Small intestine (tissue), 7 donors: Measurements from ENCODE around the gene LMX1B. TPM values are rescaled to one million over a fixed set of nuclear protein-coding genes. Genes with fewer than 3 reads are reported as not detected.

Experiments
- DNase-seq, 2 donors: peaks; one replicate each; pipeline versions ENCODE4 v3.0.0 to v3.0.0-alpha.2; 2013
- FAIRE-seq: peaks from 2 replicates; lab custom pipeline; 2012; peaks lifted over from hg19 to GRCh38; lab: Jason Lieb, UNC
- H3K27ac ChIP-seq, 3 donors: one replicate each; pipeline ENCODE4 v1.5.1; 2013; ENCODE audit warnings: low read length in 2 of 3, mild to moderate bottlenecking in 2 of 3, control low read depth in 1 of 3, inconsistent platforms in 1 of 3, low read depth in 1 of 3, moderate library complexity in 1 of 3
- H3K27me3 ChIP-seq, 3 donors: one replicate each; pipeline ENCODE4 v1.6.1; 2013; ENCODE audit warnings: low read length in 3 of 3, inconsistent platforms in 1 of 3; ENCODE audit not compliant: control insufficient read depth in 3 of 3, insufficient read depth in 3 of 3
- H3K36me3 ChIP-seq, 3 donors: one replicate each; pipeline ENCODE4 v1.6.1; 2013; ENCODE audit warnings: low read length in 3 of 3, inconsistent platforms in 1 of 3, low read depth in 1 of 3, mild to moderate bottlenecking in 1 of 3, moderate library complexity in 1 of 3; ENCODE audit not compliant: control insufficient read depth in 3 of 3, insufficient read depth in 2 of 3
- H3K4me1 ChIP-seq, 3 donors: one replicate each; pipeline ENCODE4 v1.6.1; 2013; ENCODE audit warnings: low read length in 2 of 3, inconsistent platforms in 1 of 3, low read depth in 1 of 3, mild to moderate bottlenecking in 1 of 3, moderate library complexity in 1 of 3; ENCODE audit not compliant: control insufficient read depth in 3 of 3, insufficient read depth in 2 of 3
- H3K4me3 ChIP-seq, 3 donors: one replicate each; pipeline ENCODE4 v1.5.1; 2013; ENCODE audit warnings: low read length in 3 of 3, control low read depth in 1 of 3, inconsistent platforms in 1 of 3, low read depth in 1 of 3, mild to moderate bottlenecking in 1 of 3, moderate library complexity in 1 of 3
- H3K9me3 ChIP-seq, 2 donors: one replicate each; pipeline ENCODE4 v1.6.1; 2013; ENCODE audit warnings: low read depth in 1 of 2, low read length in 1 of 2; ENCODE audit not compliant: control insufficient read depth in 2 of 2, insufficient read depth in 1 of 2
- WGBS, 3 donors: extraction: QIAGEN DNeasy Blood & Tissue Kit; methylation state at CpG; one replicate each; pipeline ENCODE4 v1.1.7; 2013; 5-methylcytosine and 5-hydroxymethylcytosine counted together
- polyA plus RNA-seq, 4 donors: library from polyadenylated mRNA; stranded (reverse) in 3 of 4; unstranded in 1 of 4; fragments of 200-250 nt in 3 of 4; fragments of 120-200 nt in 1 of 4; gene quantifications; one replicate each; pipeline versions ENCODE4 v1.2.1 to v1.2.3, GENCODE V29; 2013
- donor health status: healthy with polysubstance abuse.
- donor health status: control.
- donor health status: control.
- donor health status: Bipolar disorder and iron deficiency.
- donor health status: healthy.

LMX1B gene
- polyA plus RNA-seq, 4 donors: 0.13 to 0.75 TPM; not detected in 2

DNA sequence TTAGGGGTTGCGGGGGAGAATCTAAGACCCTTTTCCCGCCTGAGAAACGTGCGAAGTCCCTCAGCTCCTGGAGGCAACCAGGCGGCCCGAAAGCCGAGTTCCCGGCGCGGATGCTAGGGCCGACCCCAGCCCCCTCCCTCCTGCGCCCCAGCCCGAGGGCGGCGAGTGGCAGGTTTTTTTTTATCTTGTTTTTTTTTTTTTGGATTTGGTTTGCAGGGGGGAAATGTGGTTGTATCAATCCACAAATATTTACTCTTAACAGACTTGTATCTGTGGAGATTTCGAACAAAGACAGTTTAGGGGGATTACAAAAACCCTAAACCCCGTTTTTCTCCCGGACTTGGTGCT is 10.7 kb downstream of the LMX1B start:
- no peak for FAIRE-seq
- H3K4me1 ChIP-seq: peaks cover 0 to 7% (median 0%) of the 10 kb centered on the region in 3 donors
- H3K36me3 ChIP-seq: no peaks in the 10 kb centered on the region
- H3K9me3 ChIP-seq: peaks cover 0 to 2% of the 10 kb centered on the region in 2 donors
- H3K27ac ChIP-seq: no peak overlapping the region
- no peak overlapping the region for H3K4me3 ChIP-seq
- peaks cover 10 to 99% (median 85%) of the 10 kb centered on the region in 3 donors for H3K27me3 ChIP-seq
- no peak for DNase-seq
- WGBS, 3 donors: 11 to 20% (median 18%) methylated on average over 17 to 18 of the region's 18 CpGs

DNA sequence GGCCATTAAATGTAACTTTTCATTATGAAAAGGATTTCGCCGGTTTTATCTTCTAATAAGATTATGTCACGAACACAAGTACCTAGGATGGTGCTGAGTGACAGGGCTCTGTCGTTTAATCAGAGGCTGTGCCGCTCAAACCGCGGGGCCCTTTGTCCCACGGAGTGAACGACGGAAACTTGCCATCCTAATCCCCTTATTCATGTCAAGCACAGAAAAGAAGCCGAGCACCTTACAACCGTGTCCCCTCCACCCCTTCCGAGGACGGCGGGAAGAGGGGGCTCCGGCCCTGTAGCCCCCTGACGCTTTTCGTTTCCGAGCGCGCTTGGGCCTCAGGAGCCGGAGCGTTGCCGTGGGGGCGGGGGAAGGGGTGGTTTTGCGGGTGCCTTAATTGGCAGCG is 11.2 kb downstream of the LMX1B start:
- FAIRE-seq (no peak), DNase-seq (no peak)
- peaks cover 0 to 7% (median 0%) of the 10 kb centered on the region in 3 donors for H3K4me1 ChIP-seq
- no peak overlapping the region for H3K27ac ChIP-seq
- no peak overlapping the region for H3K4me3 ChIP-seq
- WGBS, 3 donors: 7 to 14% (median 12%) methylated on average over 27 of the region's 27 CpGs
- no peaks in the 10 kb centered on the region for H3K36me3 ChIP-seq
- H3K27me3 ChIP-seq: peaks cover 8 to 97% (median 81%) of the 10 kb centered on the region in 3 donors
- H3K9me3 ChIP-seq: peaks cover 0 to 2% of the 10 kb centered on the region in 2 donors

DNA sequence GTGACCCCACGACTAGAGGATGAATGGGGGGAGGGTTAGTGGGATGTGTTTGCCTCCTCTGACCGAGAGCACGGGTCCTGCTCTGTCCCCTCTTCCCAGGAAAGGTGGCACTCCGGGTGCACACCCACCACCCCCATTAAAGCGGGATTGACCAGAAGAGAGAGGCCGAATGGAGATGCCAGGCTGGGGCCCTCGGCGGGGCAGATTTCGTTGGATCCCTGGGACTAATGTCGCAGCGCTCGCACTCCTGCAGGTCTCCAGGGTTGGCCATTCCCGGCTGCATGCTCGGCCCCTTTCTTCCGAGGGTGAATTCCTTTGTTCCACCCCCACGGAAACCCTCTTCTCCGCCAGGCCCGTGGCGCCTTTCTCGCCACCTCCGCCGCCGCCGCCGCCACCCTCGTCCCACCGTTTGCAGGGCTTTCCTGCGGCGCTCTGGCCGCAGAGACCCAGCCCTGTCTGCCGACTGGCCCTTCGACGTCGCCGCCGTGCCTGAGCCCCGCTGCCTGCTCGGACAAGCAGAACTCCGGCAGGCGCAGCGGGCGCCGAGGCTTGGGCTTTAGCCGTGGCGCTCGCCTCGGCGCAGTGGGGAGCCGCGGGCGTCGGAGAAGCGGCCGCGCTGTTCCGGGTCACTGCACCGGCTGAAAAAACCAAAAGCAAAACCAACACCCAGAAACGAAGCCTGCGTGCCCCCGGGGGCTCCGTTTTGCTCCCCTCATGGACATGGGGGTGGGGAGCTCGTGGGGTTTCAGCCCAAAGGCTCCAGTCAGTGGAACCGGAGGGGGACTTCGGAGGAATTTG is 11.8 kb downstream of the LMX1B start:
- Histone ChIP-seq H3K27me3 (peaks cover 8 to 97% (median 81%) of the 10 kb centered on the region in 3 donors), H3K4me3 (peak overlapping the region in 2 of 3 donors; percentile 16 to 26), H3K4me1 (peaks cover 0 to 7% (median 0%) of the 10 kb centered on the region in 3 donors), H3K9me3 (peaks cover 0 to 2% of the 10 kb centered on the region in 2 donors), H3K27ac (no peak overlapping the region), H3K36me3 (no peaks in the 10 kb centered on the region)
- DNase-seq (no peak), FAIRE-seq (no peak)
- WGBS, 3 donors: 3 to 5% (median 4%) methylated on average over 62 to 64 of the region's 64 CpGs

DNA sequence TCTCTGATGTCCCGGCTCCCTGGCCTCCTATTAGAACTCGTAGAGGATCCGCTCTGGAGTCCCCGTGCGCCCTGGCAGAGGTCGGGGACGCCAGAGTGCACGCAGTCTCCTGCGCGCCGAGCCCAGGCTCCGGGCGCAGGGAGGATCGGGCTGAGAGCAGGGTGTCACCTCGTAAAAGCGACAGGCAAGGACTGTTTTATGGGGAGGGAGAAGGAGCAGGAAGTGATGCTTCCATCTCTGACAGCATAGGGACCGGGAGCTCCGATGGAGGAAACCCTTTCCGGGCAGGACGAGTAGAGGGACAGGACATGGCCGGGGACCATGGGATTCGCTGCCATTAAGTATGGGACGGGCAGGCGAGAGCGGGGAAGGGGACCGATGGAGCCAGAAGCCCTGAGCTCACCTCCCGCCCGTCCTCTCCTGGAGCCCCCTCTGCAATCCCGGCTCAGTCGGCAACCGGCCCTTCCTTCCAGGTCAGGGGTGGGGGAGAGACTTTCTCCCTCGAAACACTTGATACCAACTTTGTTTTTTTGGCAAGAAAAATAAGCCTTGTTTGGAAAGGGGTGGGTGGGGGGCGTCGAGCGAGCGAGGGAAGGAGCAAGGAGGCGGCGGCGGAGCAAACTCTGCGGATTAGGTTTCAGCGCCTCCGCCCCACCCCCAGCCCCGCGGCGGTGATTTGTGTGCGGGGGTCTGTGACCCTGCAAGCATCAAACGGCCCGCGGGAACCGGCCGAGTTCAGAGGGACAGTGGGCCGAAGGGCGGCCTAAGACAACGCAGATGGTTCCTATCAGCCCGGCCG is 12.6 kb downstream of the LMX1B start:
- peak in 1 of 2 donors; percentile 42 for DNase-seq
- Histone ChIP-seq H3K4me1 (peaks cover 0 to 7% (median 0%) of the 10 kb centered on the region in 3 donors), H3K36me3 (no peaks in the 10 kb centered on the region), H3K9me3 (peaks cover 0 to 2% of the 10 kb centered on the region in 2 donors), H3K27me3 (peaks cover 8 to 97% (median 78%) of the 10 kb centered on the region in 3 donors), H3K27ac (no peak overlapping the region), H3K4me3 (peak overlapping the region in 1 of 3 donors; percentile 26)
- WGBS, 3 donors: 6 to 7% (median 6%) methylated on average over 54 to 56 of the region's 56 CpGs
- no peak for FAIRE-seq

DNA sequence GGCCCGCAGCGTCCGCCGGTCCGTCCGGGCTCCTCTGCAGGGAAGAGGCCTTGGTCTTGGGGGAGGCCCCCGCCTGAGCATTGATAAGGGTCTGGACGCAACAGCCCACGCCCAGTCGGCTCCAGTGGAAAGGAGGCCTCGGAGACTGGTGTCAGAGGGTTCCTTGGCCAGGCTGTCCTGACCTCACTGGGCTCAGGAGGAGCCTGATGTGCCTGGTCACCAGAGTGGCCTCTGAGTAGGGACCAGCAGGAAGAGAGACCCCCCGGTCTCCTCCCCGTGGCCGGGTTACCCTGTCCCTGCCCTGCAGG is 13.2 kb downstream of the LMX1B start:
- DNase-seq (no peak), FAIRE-seq (no peak)
- Histone ChIP-seq H3K9me3 (peaks cover 0 to 2% of the 10 kb centered on the region in 2 donors), H3K36me3 (no peaks in the 10 kb centered on the region), H3K27me3 (peaks cover 8 to 97% (median 77%) of the 10 kb centered on the region in 3 donors), H3K4me3 (no peak overlapping the region), H3K27ac (no peak overlapping the region), H3K4me1 (peaks cover 0 to 7% (median 0%) of the 10 kb centered on the region in 3 donors)
- 20 to 26% (median 25%) methylated on average over 8 to 14 of the region's 14 CpGs for WGBS, 3 donors

DNA sequence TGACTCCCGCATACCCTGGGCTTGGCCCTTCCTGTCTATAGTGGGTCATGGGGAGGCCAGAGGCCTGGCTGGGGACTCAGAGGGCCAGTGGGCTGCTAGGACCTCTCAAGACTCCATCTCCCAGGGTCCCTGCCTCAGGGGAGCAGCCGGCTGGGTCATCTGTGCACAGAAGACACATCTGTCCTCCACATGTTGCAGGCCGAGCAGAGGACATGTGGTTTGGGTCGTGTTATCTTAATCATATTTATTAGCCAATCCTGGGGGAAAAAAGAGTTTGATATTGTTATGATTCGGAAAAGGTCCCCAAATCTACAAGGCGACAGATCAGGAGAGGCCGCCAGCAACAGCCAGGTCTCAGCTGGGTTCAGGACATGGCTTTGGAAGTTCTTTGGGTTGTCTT is 14.4 kb downstream of the LMX1B start:
- H3K4me3 ChIP-seq: no peak overlapping the region
- no peak for FAIRE-seq
- H3K27ac ChIP-seq: no peak overlapping the region
- 82 to 90% (median 83%) methylated on average over 7 of the region's 7 CpGs for WGBS, 3 donors
- DNase-seq: no peak
- peaks cover 0 to 7% (median 0%) of the 10 kb centered on the region in 3 donors for H3K4me1 ChIP-seq
- H3K36me3 ChIP-seq: no peaks in the 10 kb centered on the region
- H3K9me3 ChIP-seq: peaks cover 0 to 2% of the 10 kb centered on the region in 2 donors
- peaks cover 8 to 97% (median 71%) of the 10 kb centered on the region in 3 donors for H3K27me3 ChIP-seq

DNA sequence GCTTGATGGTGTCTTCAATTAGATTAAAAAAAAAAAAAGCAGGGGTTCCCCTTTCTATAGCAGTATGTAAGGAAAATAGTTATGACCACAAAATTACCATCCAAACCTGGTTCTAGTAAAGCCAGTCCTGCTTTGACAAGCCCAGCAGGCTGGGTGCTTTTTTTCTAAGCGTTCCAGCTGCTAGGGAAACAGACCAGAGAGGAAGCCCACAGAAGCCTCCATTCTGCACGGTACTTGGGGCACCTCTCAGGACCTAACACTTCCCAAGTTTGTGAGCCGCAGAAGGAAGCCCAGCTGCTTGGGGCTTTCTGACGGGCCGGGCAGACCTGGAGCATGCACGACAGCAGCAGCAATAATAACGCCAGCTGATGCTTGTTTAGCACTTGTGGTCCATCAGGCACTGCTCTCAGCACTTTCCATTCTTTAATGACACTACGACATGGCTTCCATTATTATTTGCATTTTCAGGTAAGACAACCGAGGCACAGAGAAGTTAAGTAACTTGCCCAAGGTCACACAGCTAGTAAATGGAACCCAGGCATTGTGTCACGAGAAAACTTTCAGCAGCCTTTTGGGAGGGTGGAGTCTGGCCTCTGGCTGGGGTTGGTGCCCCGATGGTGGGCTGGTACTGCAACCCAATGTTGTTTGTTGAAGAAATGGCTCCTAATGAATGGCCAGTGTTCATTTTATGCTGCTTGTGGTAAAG is 15.4 kb downstream of the LMX1B start:
- H3K4me3 ChIP-seq: no peak overlapping the region
- H3K36me3 ChIP-seq: no peaks in the 10 kb centered on the region
- peaks cover 11 to 96% (median 67%) of the 10 kb centered on the region in 3 donors for H3K27me3 ChIP-seq
- peaks cover 0 to under 1% of the 10 kb centered on the region in 2 donors for H3K9me3 ChIP-seq
- WGBS, 3 donors: 36 to 44% (median 39%) methylated on average over 11 of the region's 11 CpGs
- no peak for FAIRE-seq
- DNase-seq: no peak
- H3K4me1 ChIP-seq: peaks cover 0 to 7% (median 0%) of the 10 kb centered on the region in 3 donors
- H3K27ac ChIP-seq: no peak overlapping the region
